Activated naive CD4-positive, alpha-beta T cell treated with anti-CD3 and anti-CD28 coated beads for 36 hours (primary cell): ENCODE measurements around the gene RNF14. TPM values are rescaled to one million over a fixed set of nuclear protein-coding genes. Genes with fewer than 3 reads are reported as not detected.

Experiments
- CTCF ChIA-PET: fragments of 350-600 bp; sonication (Branson Sonifier 250); formaldehyde crosslinking; loops from one replicate; lab custom pipeline; 2021; ENCODE audit warnings: antibody characterized with exemption; lab: Charles Lee
- DNase-seq: peaks from one replicate; pipeline ENCODE4 v3.0.0-alpha.2; 2020
- H3K27ac Mint-ChIP-seq: one replicate; pipeline ENCODE4 v1.8.0; 2021; ENCODE audit warnings: mild to moderate bottlenecking, mixed read lengths
- H3K27me3 Mint-ChIP-seq: one replicate; pipeline ENCODE4 v1.8.0; 2021; ENCODE audit warnings: low read depth, mixed read lengths
- H3K36me3 Mint-ChIP-seq: one replicate; pipeline ENCODE4 v1.8.0; 2021; ENCODE audit warnings: low read depth, mixed read lengths
- H3K4me1 Mint-ChIP-seq: one replicate; pipeline ENCODE4 v1.8.0; 2021; ENCODE audit warnings: low read depth, mixed read lengths
- H3K4me3 Mint-ChIP-seq: one replicate; pipeline ENCODE4 v1.8.0; 2021; ENCODE audit warnings: mild to moderate bottlenecking, moderate library complexity, mixed read lengths
- H3K9me3 Mint-ChIP-seq: one replicate; pipeline ENCODE4 v1.8.0; 2021; ENCODE audit warnings: mixed read lengths
- intact Hi-C: fragments of 100-400 bp; cut with micrococcal nuclease; formaldehyde crosslinking; loops from one replicate; pipeline ENCODE4 v1.15.1; 2023
- total RNA-seq, 2 experiments: library from RNA; stranded (reverse); gene quantifications; one replicate each; pipeline ENCODE4 v1.2.3, GENCODE V29; 2021

The RNF14 gene
- total RNA-seq, 2 experiments from 2014 or later, result 29.8 to 35.6 TPM

DNA sequence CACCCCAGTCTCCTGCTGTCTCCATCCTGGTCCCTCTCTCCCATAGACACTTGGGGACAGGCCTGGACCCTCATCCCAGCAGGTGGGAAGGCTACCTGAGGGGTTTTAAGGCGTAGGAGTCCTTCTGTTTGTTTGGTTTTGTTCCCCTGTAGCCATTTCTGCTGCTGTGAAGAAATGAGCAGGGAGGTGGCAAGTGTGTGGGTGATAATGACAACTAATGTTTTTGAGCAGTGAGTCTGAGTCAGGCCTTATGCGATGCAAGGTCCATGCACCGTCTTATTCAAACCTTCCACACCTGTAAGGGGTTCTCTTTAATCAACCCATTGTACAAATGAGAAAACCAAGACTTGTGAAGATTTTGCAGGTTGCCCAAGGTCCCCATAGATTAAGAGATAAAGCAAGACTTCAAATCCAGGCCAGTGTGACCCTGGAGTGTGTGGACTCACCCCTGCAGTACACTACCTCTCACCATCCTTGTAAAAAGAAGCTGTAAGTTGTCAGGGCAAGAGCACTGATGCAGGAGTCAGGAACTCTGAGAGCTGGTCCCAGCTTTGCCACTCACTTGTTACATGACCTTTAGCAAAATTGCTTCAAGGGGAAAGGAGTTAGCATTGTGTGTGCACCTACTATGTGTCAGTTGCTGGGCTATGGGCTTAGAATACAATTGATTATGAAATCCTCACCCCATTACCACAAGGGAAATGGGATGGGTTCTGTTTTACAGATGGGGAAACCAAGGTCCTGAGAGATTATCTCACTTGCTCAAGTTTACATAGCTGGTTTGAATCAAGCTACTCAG lies 18.5 kb upstream of the RNF14 start:
- H3K27me3 Mint-ChIP-seq, result no peaks in the 10 kb centered on the region
- H3K4me1 Mint-ChIP-seq, result peaks cover 7% of the 10 kb centered on the region
- no peaks in the 10 kb centered on the region for H3K36me3 Mint-ChIP-seq
- no peak overlapping the region for H3K27ac Mint-ChIP-seq
- no peak overlapping the region for H3K4me3 Mint-ChIP-seq
- no peaks in the 10 kb centered on the region for H3K9me3 Mint-ChIP-seq
- CTCF ChIA-PET, result interaction anchor here (0.8 to 3.4 kb wide), 3 partner anchors 10 to 19 kb away, joined by 3 to 19 read pairs (median 10); partner anchors contain the start of gene RNF14
- intact Hi-C loops, result no loop called here
- DNase-seq, result no peak

- CTCF ChIA-PET, result interaction anchor here (0.5 to 3.4 kb wide), 4 partner anchors 9 to 168 kb away, joined by 3 to 19 read pairs (median 6); partner anchors contain the start of gene RNF14
- Mint-ChIP-seq H3K27ac (no peak overlapping the region), H3K36me3 (no peaks in the 10 kb centered on the region), H3K4me1 (peaks cover 7% of the 10 kb centered on the region), H3K9me3 (no peaks in the 10 kb centered on the region), H3K4me3 (no peak overlapping the region), H3K27me3 (no peaks in the 10 kb centered on the region)
- DNase-seq, result peak; percentile 41
- intact Hi-C loops, result no loop called here
Measured at GRCh38 chr5:141951332-141951781, 17.5 kb upstream of the RNF14 start.

DNA sequence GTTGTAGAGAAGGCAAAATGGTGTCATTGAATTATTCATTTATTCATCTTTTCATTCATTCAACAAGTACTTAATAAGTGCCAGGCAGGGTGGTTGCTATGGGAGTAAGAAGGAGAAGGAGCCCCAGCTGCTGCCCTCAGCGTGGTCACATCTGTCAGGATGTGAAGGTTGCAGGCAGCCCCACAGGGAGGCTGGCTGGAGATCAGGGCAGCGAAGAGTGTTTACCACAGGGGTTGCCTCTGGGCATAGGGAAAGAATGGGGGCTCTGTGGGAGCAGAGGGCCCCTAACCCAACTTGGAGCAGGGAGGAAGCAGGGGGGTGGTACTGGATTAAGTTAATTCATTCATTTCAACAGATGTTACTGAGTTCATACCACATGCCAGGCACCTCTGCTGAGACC lies 16.9 kb upstream of the RNF14 start:
- CTCF ChIA-PET, result interaction anchor here (3.4 kb wide), 1 partner anchor 8 kb away, joined by 19 read pairs; no protein-coding TSS in a partner anchor
- H3K4me3 Mint-ChIP-seq, result no peak overlapping the region
- no peaks in the 10 kb centered on the region for H3K27me3 Mint-ChIP-seq
- intact Hi-C loops, result no loop called here
- H3K9me3 Mint-ChIP-seq, result no peaks in the 10 kb centered on the region
- H3K4me1 Mint-ChIP-seq, result peaks cover 7% of the 10 kb centered on the region
- H3K27ac Mint-ChIP-seq, result no peak overlapping the region
- no peak for DNase-seq
- H3K36me3 Mint-ChIP-seq, result no peaks in the 10 kb centered on the region

GRCh38 chr5:141954194-141954593 lies 14.7 kb upstream of the RNF14 start:
- CTCF ChIA-PET, result interaction anchor here (0.6 to 1.5 kb wide), 4 partner anchors 10 to 491 kb away, joined by 3 to 4 read pairs (median 3); no protein-coding TSS in a partner anchor
- intact Hi-C loops, result no loop called here
- DNase-seq, result no peak
- Mint-ChIP-seq H3K4me1 (peaks cover 25% of the 10 kb centered on the region), H3K4me3 (no peak overlapping the region), H3K27ac (no peak overlapping the region), H3K9me3 (no peaks in the 10 kb centered on the region), H3K36me3 (no peaks in the 10 kb centered on the region), H3K27me3 (no peaks in the 10 kb centered on the region)

- CTCF ChIA-PET, result interaction anchor here (0.6 to 6.7 kb wide), 13 partner anchors 13 to 263 kb away, joined by 3 to 134 read pairs (median 4); partner anchors contain the start of genes PCDH1 and RNF14
- intact Hi-C loops, result no loop called here
- no peaks in the 10 kb centered on the region for H3K36me3 Mint-ChIP-seq
- no peak overlapping the region for H3K27ac Mint-ChIP-seq
- H3K4me1 Mint-ChIP-seq, result peaks cover 38% of the 10 kb centered on the region
- no peak for DNase-seq
- H3K4me3 Mint-ChIP-seq, result peak overlapping the region; percentile 68
- no peaks in the 10 kb centered on the region for H3K27me3 Mint-ChIP-seq
- H3K9me3 Mint-ChIP-seq, result no peaks in the 10 kb centered on the region
Measured at GRCh38 chr5:141957367-141957996, 11.4 kb upstream of the RNF14 start.

DNA sequence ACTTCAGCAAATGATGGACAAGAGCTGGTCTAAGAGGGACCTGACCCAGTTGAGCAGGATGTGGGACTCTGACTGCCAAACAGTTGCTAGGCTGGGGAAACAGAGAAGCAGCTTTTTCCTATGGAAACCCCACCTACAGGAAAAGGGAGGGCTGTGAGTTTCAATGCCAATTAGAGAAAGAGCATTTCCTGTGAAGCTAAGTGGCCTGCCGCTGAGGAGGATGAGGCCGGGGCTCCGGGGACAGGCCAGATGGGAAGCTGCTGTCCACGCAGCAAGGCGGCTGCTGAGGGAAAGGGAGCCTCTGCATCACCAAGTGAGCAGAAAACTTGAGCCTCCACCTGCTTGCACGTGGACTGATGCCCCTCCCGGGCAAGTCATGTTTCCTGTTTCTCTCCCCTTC lies 10.8 kb upstream of the RNF14 start, which contains the start of gene PCDH12:
Gene PCDH12, minus strand, starts transcription at position 90 of the 400 bp plus-strand sequence. CDS start 351 bp downstream, outside the sequence.
- peak within 1 kb of the TSS; percentile 68 for H3K4me3 Mint-ChIP-seq
- H3K27ac Mint-ChIP-seq, result peak within 1 kb of the TSS; percentile 64
- DNase-seq, result peak; percentile 56
- peaks cover 38% of the 10 kb centered on the region for H3K4me1 Mint-ChIP-seq
- H3K27me3 Mint-ChIP-seq, result no peaks in the 10 kb centered on the region
- intact Hi-C loops, result no loop called here
- CTCF ChIA-PET, result interaction anchor here (0.6 to 6.7 kb wide), 12 partner anchors 12 to 740 kb away, joined by 3 to 134 read pairs (median 4); partner anchors contain the start of genes PCDH1 and RNF14
- H3K9me3 Mint-ChIP-seq, result no peaks in the 10 kb centered on the region
- H3K36me3 Mint-ChIP-seq, result no peaks in the 10 kb centered on the region

GRCh38 chr5:141958546-141959172 lies 10.2 kb upstream of the RNF14 start:
- peak; percentile 43 for DNase-seq
- Mint-ChIP-seq H3K27me3 (no peaks in the 10 kb centered on the region), H3K4me3 (peak overlapping the region; percentile 68), H3K36me3 (no peaks in the 10 kb centered on the region), H3K4me1 (peaks cover 38% of the 10 kb centered on the region), H3K27ac (peak overlapping the region; percentile 64), H3K9me3 (no peaks in the 10 kb centered on the region)
- intact Hi-C loops, result no loop called here
- CTCF ChIA-PET, result interaction anchor here (0.6 to 6.7 kb wide), 12 partner anchors 12 to 740 kb away, joined by 3 to 134 read pairs (median 4); partner anchors contain the start of genes PCDH1 and RNF14

- Mint-ChIP-seq H3K27me3 (no peaks in the 10 kb centered on the region), H3K4me3 (no peak overlapping the region), H3K9me3 (no peaks in the 10 kb centered on the region), H3K36me3 (no peaks in the 10 kb centered on the region), H3K27ac (no peak overlapping the region), H3K4me1 (peaks cover 38% of the 10 kb centered on the region)
- peak; percentile 48 for DNase-seq
- CTCF ChIA-PET, result interaction anchor here (0.6 to 6.7 kb wide), 40 partner anchors 8 to 301 kb away, joined by 3 to 134 read pairs (median 8); partner anchors contain the start of genes ARAP3, DELE1, PCDH1 and RNF14
- intact Hi-C loops, result loop anchor here (1.0 to 2.0 kb wide), 8 partner anchors 37 to 295 kb away; partner anchors contain the start of gene DELE1
Measured at GRCh38 chr5:141960018-141960417, 8.9 kb upstream of the RNF14 start.

- peaks cover 38% of the 10 kb centered on the region for H3K4me1 Mint-ChIP-seq
Measured at GRCh38 chr5:141960449-141961323, 8.2 kb upstream of the RNF14 start.

GRCh38 chr5:141961466-141961865 lies 7.4 kb upstream of the RNF14 start:
- CTCF ChIA-PET, result interaction anchor here (0.6 to 6.7 kb wide), 45 partner anchors 9 to 439 kb away, joined by 3 to 134 read pairs (median 7); partner anchors contain the start of genes ARAP3, DELE1, FCHSD1 and PCDH1
- peaks cover 38% of the 10 kb centered on the region for H3K4me1 Mint-ChIP-seq
- no peak for DNase-seq
- no peaks in the 10 kb centered on the region for H3K36me3 Mint-ChIP-seq
- no peak overlapping the region for H3K4me3 Mint-ChIP-seq
- no peaks in the 10 kb centered on the region for H3K27me3 Mint-ChIP-seq
- intact Hi-C loops, result loop anchor here (2.0 kb wide), 1 partner anchor 113 kb away; no protein-coding TSS in a partner anchor
- H3K9me3 Mint-ChIP-seq, result no peaks in the 10 kb centered on the region
- H3K27ac Mint-ChIP-seq, result no peak overlapping the region

More at GRCh38 chr5:141960449-141961323, 8.2 kb upstream of the RNF14 start:
- intact Hi-C loops, result loop anchor here (1.0 to 2.0 kb wide), 8 partner anchors 37 to 295 kb away; partner anchors contain the start of gene DELE1
- Mint-ChIP-seq H3K9me3 (no peaks in the 10 kb centered on the region), H3K27ac (peak overlapping the region; percentile 74), H3K4me3 (peak overlapping the region; percentile 33), H3K27me3 (no peaks in the 10 kb centered on the region), H3K36me3 (no peaks in the 10 kb centered on the region)
- CTCF ChIA-PET, result interaction anchor here (0.6 to 6.7 kb wide), 58 partner anchors 9 to 439 kb away, joined by 3 to 134 read pairs (median 4); partner anchors contain the start of genes ARAP3, DELE1, FCHSD1 and PCDH1
- peak; percentile 97 for DNase-seq
